K562 (cell line): ENCODE results near the gene ARL6IP4. TPM values are rescaled to one million over a fixed set of nuclear protein-coding genes. Genes with fewer than 3 reads are reported as not detected.

Experiments
- CSDE1 ChIP-seq, 2 experiments: fragments of 450-650 bp; IDR thresholded peaks; 2 replicates each; pipeline ENCODE4 v1.6.1; 2016; ENCODE audit warnings: mild to moderate bottlenecking in 1 of 2
- ELF1 ChIP-seq: fragments of 200-800 bp; sonication (Bioruptor generic); IDR thresholded peaks from 2 replicates; pipeline ENCODE4 v1.6.1; 2016; ENCODE audit warnings: missing genetic modification characterization, missing compliant biosample characterization
- NR1H2 ChIP-seq: sonication (generic); formaldehyde crosslinking; IDR thresholded peaks from 2 replicates; pipeline ENCODE4 v1.4.0; 2020; ENCODE audit warnings: mild to moderate bottlenecking, missing genetic modification reagents
- SMARCC2 ChIP-seq: fragments of 450-650 bp; IDR thresholded peaks from 2 replicates; pipeline ENCODE4 v1.6.1; 2017; ENCODE audit warnings: antibody characterized with exemption, moderate library complexity, mild to moderate bottlenecking, low read depth
- ZNF717 ChIP-seq: fragments of 250-450 bp; sonication (Bioruptor Pico); IDR thresholded peaks from 2 replicates; pipeline ENCODE4 v1.5.0; 2021
- ZNF76 ChIP-seq: fragments of 250-450 bp; sonication (Bioruptor Pico); IDR thresholded peaks from 2 replicates; pipeline ENCODE4 v1.4.0; 2020; ENCODE audit warnings: mild to moderate bottlenecking, moderate library complexity, borderline replicate concordance
- polyA plus RNA-seq, 8 experiments: library from polyadenylated mRNA; depleted of rRNA in 4 of 8; stranded (reverse) in 5 of 8; unstranded in 3 of 8; fragments of >200 nt; fragmentation: Nextera tagmentation in 2 of 8; fragmentation: Illumina TruSeq in 1 of 8; extraction: Ambion mirVana in 2 of 8; extraction: Trizol in 1 of 8; gene quantifications; 2 replicates each; pipeline versions ENCODE4 v1.2.1 to v1.2.3, GENCODE V29; 2011 to 2014; ENCODE audit warnings: inconsistent platforms in 1 of 8, missing spikeins in 1 of 8
- total RNA-seq, 7 experiments: library from RNA; depleted of rRNA in 6 of 7; stranded (reverse); fragments of >200 nt in 6 of 7; fragmentation: Illumina TruSeq in 2 of 7; extraction: Trizol in 2 of 7; gene quantifications; 2 replicates each; pipeline versions ENCODE4 v1.2.1 to v1.2.3, GENCODE V29; 2011 to 2021; ENCODE audit warnings: low replicate concordance in 1 of 7
- TF ChIP-seq, protein P1 (sequence below), 2 experiments: fragments of 450-650 bp; IDR thresholded peaks; 2 replicates each; pipeline ENCODE4 v1.6.1; 2018; ENCODE audit warnings: mild to moderate bottlenecking in 2 of 2, low read depth in 1 of 2; ENCODE audit not compliant: partially characterized antibody in 2 of 2
- TF ChIP-seq, protein P2 (sequence below): sonication (generic); formaldehyde crosslinking; IDR thresholded peaks from 2 replicates; pipeline ENCODE4 v1.4.0; 2020; ENCODE audit warnings: mild to moderate bottlenecking, missing genetic modification reagents
- TF ChIP-seq, protein P3 (sequence below), 2 experiments: fragments of 450-650 bp in 1 of 2; sonication (generic) in 1 of 2; formaldehyde crosslinking in 1 of 2; IDR thresholded peaks; 2 replicates each; pipeline versions ENCODE4 v1.7.1 to v1.9.0; 2016 to 2022; ENCODE audit warnings: inconsistent platforms in 1 of 2, mild to moderate bottlenecking in 1 of 2, missing genetic modification reagents in 1 of 2

ARL6IP4 gene
- total and polyA plus RNA-seq, 9 of the 15 experiments (the other 6 are each of a cell fraction or from before 2014, with no cell fraction given), result 2.4 to 255 (median 151) TPM

DNA sequence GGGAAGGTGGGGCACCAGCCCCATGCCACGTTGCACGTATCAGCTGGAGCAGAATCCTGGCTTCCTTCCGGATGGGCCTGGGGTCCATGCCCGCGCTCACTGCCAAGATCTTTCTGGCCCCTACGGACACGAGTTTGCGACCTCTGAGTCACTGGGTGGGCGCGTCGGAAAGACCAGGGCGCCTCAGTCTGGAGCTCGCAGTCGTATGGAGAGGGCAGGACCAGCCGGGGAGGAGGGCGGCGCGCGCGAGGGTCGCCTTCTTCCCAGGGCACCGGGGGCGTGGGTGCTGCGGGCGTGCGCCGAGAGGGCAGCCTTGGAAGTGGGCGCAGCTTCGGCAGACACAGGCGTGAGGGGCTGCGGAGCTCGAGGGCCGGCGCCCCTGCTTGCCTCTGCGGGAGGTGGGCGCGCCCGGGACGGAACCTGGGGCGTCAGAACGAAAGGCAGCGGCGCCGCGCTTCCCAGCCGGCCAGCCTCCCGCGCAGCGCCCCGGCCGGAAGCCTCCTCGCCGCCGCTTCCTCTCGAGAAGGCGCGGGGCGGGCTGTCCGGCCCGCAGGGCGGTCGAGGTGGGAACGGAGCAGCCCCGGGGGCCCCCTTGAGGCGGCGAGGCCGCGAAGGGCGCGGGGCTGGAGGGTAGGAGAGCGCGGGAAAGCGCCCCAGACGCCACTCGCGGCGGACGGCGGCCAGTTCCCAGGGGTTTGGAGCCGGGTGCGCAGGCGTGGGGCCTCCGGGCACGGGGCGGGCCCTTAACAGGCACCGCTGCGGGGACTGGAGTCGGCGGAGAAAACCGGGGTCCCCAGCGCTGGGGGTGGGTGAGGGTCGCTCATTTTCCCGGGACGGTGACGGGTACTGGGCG is at the start of gene ARL6IP4 (continued):
- TF ChIP-seq, protein P1, sequence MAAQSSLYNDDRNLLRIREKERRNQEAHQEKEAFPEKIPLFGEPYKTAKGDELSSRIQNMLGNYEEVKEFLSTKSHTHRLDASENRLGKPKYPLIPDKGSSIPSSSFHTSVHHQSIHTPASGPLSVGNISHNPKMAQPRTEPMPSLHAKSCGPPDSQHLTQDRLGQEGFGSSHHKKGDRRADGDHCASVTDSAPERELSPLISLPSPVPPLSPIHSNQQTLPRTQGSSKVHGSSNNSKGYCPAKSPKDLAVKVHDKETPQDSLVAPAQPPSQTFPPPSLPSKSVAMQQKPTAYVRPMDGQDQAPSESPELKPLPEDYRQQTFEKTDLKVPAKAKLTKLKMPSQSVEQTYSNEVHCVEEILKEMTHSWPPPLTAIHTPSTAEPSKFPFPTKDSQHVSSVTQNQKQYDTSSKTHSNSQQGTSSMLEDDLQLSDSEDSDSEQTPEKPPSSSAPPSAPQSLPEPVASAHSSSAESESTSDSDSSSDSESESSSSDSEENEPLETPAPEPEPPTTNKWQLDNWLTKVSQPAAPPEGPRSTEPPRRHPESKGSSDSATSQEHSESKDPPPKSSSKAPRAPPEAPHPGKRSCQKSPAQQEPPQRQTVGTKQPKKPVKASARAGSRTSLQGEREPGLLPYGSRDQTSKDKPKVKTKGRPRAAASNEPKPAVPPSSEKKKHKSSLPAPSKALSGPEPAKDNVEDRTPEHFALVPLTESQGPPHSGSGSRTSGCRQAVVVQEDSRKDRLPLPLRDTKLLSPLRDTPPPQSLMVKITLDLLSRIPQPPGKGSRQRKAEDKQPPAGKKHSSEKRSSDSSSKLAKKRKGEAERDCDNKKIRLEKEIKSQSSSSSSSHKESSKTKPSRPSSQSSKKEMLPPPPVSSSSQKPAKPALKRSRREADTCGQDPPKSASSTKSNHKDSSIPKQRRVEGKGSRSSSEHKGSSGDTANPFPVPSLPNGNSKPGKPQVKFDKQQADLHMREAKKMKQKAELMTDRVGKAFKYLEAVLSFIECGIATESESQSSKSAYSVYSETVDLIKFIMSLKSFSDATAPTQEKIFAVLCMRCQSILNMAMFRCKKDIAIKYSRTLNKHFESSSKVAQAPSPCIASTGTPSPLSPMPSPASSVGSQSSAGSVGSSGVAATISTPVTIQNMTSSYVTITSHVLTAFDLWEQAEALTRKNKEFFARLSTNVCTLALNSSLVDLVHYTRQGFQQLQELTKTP (IDR thresholded peaks at IDR 0.05; ENCODE audit: low read depth in 1 of 2, partially characterized antibody in 2 of 2), result no peak
- TF ChIP-seq NR1H2 (CRISPR knock-in tag) (no peak), ZNF717 (CRISPR knock-in tag) (0 out of 2 replicates have a peak, but pooled peaks have one; percentile 61), SMARCC2 (no peak), ZNF76 (CRISPR knock-in tag) (peak; percentile 78; the same call in 1 of the 2 replicates), ELF1 (tag) (no peak; the same call in 1 of the 2 replicates), CSDE1 (IDR thresholded peaks at IDR 0.05) (no peak)
- TF ChIP-seq, protein P2, sequence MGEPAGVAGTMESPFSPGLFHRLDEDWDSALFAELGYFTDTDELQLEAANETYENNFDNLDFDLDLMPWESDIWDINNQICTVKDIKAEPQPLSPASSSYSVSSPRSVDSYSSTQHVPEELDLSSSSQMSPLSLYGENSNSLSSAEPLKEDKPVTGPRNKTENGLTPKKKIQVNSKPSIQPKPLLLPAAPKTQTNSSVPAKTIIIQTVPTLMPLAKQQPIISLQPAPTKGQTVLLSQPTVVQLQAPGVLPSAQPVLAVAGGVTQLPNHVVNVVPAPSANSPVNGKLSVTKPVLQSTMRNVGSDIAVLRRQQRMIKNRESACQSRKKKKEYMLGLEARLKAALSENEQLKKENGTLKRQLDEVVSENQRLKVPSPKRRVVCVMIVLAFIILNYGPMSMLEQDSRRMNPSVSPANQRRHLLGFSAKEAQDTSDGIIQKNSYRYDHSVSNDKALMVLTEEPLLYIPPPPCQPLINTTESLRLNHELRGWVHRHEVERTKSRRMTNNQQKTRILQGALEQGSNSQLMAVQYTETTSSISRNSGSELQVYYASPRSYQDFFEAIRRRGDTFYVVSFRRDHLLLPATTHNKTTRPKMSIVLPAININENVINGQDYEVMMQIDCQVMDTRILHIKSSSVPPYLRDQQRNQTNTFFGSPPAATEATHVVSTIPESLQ (CRISPR knock-in tag), result no peak; the same call in 1 of the 2 replicates
- TF ChIP-seq, protein P3, sequence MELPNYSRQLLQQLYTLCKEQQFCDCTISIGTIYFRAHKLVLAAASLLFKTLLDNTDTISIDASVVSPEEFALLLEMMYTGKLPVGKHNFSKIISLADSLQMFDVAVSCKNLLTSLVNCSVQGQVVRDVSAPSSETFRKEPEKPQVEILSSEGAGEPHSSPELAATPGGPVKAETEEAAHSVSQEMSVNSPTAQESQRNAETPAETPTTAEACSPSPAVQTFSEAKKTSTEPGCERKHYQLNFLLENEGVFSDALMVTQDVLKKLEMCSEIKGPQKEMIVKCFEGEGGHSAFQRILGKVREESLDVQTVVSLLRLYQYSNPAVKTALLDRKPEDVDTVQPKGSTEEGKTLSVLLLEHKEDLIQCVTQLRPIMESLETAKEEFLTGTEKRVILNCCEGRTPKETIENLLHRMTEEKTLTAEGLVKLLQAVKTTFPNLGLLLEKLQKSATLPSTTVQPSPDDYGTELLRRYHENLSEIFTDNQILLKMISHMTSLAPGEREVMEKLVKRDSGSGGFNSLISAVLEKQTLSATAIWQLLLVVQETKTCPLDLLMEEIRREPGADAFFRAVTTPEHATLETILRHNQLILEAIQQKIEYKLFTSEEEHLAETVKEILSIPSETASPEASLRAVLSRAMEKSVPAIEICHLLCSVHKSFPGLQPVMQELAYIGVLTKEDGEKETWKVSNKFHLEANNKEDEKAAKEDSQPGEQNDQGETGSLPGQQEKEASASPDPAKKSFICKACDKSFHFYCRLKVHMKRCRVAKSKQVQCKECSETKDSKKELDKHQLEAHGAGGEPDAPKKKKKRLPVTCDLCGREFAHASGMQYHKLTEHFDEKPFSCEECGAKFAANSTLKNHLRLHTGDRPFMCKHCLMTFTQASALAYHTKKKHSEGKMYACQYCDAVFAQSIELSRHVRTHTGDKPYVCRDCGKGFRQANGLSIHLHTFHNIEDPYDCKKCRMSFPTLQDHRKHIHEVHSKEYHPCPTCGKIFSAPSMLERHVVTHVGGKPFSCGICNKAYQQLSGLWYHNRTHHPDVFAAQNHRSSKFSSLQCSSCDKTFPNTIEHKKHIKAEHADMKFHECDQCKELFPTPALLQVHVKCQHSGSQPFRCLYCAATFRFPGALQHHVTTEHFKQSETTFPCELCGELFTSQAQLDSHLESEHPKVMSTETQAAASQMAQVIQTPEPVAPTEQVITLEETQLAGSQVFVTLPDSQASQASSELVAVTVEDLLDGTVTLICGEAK (IDR thresholded peaks at IDR 0.05), result peak; percentile 96
- TF ChIP-seq, protein P3 (CRISPR knock-in tag; IDR thresholded peaks at IDR 0.05), result no peak
